Measurements from ENCODE around the gene GRID2. TPM values are rescaled to one million over a fixed set of nuclear protein-coding genes. Genes with fewer than 3 reads are reported as not detected.

The GRID2 gene
- total and polyA plus RNA-seq, 9 of the 15 experiments (the other 6 are each of a cell fraction or from before 2014, with no cell fraction given), result 0.04 TPM; not detected in 7

DNA sequence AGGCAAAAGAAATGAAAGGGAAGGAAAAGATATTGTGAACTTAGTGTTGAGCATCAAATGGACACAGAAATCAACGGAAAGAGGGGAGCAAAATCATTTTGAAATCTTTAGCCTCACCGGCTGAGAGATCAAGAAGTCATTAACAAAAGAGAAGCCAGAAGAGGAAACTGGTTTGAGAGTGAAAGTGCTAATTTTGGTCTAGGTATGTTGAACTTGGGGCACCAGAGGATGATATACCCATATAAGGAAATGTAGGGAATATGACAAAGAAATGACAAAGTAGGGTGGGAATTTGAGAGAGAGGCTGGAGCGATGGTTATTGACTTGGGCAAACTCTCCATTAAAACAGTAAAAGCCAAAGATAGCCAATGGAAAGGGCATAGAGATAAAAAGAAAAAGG is 1341.4 kb downstream of the GRID2 start (continued):
- TF ChIP-seq, protein P1, sequence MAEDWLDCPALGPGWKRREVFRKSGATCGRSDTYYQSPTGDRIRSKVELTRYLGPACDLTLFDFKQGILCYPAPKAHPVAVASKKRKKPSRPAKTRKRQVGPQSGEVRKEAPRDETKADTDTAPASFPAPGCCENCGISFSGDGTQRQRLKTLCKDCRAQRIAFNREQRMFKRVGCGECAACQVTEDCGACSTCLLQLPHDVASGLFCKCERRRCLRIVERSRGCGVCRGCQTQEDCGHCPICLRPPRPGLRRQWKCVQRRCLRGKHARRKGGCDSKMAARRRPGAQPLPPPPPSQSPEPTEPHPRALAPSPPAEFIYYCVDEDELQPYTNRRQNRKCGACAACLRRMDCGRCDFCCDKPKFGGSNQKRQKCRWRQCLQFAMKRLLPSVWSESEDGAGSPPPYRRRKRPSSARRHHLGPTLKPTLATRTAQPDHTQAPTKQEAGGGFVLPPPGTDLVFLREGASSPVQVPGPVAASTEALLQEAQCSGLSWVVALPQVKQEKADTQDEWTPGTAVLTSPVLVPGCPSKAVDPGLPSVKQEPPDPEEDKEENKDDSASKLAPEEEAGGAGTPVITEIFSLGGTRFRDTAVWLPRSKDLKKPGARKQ (CRISPR knock-in tag; IDR thresholded peaks at IDR 0.05), result no peak
- no peak for TF ChIP-seq MYNN (IDR thresholded peaks at IDR 0.05)
- TF ChIP-seq MYNN (CRISPR knock-in tag; IDR thresholded peaks at IDR 0.05), result no peak
- TF ChIP-seq ZSCAN32 (CRISPR knock-in tag; IDR thresholded peaks at IDR 0.05), result no peak
- no peak for TF ChIP-seq SRSF1 (IDR thresholded peaks at IDR 0.05; ENCODE audit: low read depth, low read length)
- TF ChIP-seq MXI1 (IDR thresholded peaks at IDR 0.05; ENCODE audit: low read depth, low read length), result no peak
- TF ChIP-seq SIRT6 (IDR thresholded peaks at IDR 0.05; ENCODE audit: low read depth, low read length), result no peak
- no peak for TF ChIP-seq EP300 (IDR thresholded peaks at IDR 0.05; ENCODE audit: low read length)
- TF ChIP-seq FUS (optimal IDR thresholded peaks at IDR 0.05; ENCODE audit: low read depth, low read length), result no peak
- TF ChIP-seq, protein P2, sequence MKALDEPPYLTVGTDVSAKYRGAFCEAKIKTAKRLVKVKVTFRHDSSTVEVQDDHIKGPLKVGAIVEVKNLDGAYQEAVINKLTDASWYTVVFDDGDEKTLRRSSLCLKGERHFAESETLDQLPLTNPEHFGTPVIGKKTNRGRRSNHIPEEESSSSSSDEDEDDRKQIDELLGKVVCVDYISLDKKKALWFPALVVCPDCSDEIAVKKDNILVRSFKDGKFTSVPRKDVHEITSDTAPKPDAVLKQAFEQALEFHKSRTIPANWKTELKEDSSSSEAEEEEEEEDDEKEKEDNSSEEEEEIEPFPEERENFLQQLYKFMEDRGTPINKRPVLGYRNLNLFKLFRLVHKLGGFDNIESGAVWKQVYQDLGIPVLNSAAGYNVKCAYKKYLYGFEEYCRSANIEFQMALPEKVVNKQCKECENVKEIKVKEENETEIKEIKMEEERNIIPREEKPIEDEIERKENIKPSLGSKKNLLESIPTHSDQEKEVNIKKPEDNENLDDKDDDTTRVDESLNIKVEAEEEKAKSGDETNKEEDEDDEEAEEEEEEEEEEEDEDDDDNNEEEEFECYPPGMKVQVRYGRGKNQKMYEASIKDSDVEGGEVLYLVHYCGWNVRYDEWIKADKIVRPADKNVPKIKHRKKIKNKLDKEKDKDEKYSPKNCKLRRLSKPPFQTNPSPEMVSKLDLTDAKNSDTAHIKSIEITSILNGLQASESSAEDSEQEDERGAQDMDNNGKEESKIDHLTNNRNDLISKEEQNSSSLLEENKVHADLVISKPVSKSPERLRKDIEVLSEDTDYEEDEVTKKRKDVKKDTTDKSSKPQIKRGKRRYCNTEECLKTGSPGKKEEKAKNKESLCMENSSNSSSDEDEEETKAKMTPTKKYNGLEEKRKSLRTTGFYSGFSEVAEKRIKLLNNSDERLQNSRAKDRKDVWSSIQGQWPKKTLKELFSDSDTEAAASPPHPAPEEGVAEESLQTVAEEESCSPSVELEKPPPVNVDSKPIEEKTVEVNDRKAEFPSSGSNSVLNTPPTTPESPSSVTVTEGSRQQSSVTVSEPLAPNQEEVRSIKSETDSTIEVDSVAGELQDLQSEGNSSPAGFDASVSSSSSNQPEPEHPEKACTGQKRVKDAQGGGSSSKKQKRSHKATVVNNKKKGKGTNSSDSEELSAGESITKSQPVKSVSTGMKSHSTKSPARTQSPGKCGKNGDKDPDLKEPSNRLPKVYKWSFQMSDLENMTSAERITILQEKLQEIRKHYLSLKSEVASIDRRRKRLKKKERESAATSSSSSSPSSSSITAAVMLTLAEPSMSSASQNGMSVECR (CRISPR knock-in tag; IDR thresholded peaks at IDR 0.05), result no peak
